IPS DF 4.7 (cell line): Measurements from ENCODE around the gene ANKRD13B.
"Not testable (repeated sequence)": the region's sequence is repeated elsewhere in the genome, so short reads cannot be mapped to it uniquely, and the experiment has no call there.

Experiments
- DNase-seq: peaks from one replicate; pipeline ENCODE4 v3.0.0-alpha.2; 2013; ENCODE audit warnings: low spot score; ENCODE audit errors: extremely low read depth

Gene ANKRD13B

GRCh38 chr17:29640981-29641642 is 48.2 kb downstream of the ANKRD13B start:
- no peak for DNase-seq

GRCh38 chr17:29642171-29642611 is 49.3 kb downstream of the ANKRD13B start:
- DNase-seq = no peak

GRCh38 chr17:29643817-29644160 is 50.9 kb downstream of the ANKRD13B start:
- DNase-seq = no peak

- no peak for DNase-seq
Observed at GRCh38 chr17:29645515-29646051, 52.7 kb downstream of the ANKRD13B start.

GRCh38 chr17:29648005-29648404 is 55.1 kb downstream of the ANKRD13B start:
- no peak for DNase-seq

GRCh38 chr17:29649359-29649758 is 56.4 kb downstream of the ANKRD13B start:
- DNase-seq = no peak

- no peak for DNase-seq
Observed at GRCh38 chr17:29650396-29650795, 57.5 kb downstream of the ANKRD13B start.

- not testable (repeated sequence) for DNase-seq
Observed at GRCh38 chr17:29651913-29652312, 59.0 kb downstream of the ANKRD13B start.

GRCh38 chr17:29652976-29653375 is 60.0 kb downstream of the ANKRD13B start:
- no peak for DNase-seq

GRCh38 chr17:29653995-29654714 is 61.2 kb downstream of the ANKRD13B start:
- DNase-seq = no peak

GRCh38 chr17:29655323-29655722 is 62.4 kb downstream of the ANKRD13B start:
- DNase-seq = no peak

- no peak for DNase-seq
Observed at GRCh38 chr17:29659155-29659554, 66.2 kb downstream of the ANKRD13B start.

- no peak for DNase-seq
Observed at GRCh38 chr17:29661213-29661612, 68.3 kb downstream of the ANKRD13B start.

GRCh38 chr17:29663155-29663554 is 70.2 kb downstream of the ANKRD13B start:
- no peak for DNase-seq
